GM12891 (cell line): Measurements from ENCODE around the gene BLTP1. TPM values are rescaled to one million over a fixed set of nuclear protein-coding genes. Genes with fewer than 3 reads are reported as not detected.
"Not testable (repeated sequence)": the region's sequence is repeated elsewhere in the genome, so short reads cannot be mapped to it uniquely, and the experiment has no call there.

ENCODE experiments used
- DNase-seq: peaks from one replicate; pipeline ENCODE4 v3.0.0; 2011; ENCODE audit warnings: low spot score; ENCODE audit not compliant: insufficient read length
- FAIRE-seq: peaks from 2 replicates; lab custom pipeline; 2011; peaks lifted over from hg19 to GRCh38; lab: Jason Lieb, UNC
- PAX5 ChIP-seq: IDR thresholded peaks from 2 replicates; pipeline ENCODE4 v1.6.1; 2011; ENCODE audit warnings: low read length, moderate library complexity, mild to moderate bottlenecking; ENCODE audit not compliant: insufficient read depth, severe bottlenecking
- POLR2A ChIP-seq: IDR thresholded peaks from 2 replicates; pipeline ENCODE4 v1.6.1; 2011; ENCODE audit warnings: low read depth, low read length, control low read depth
- POLR2AphosphoS5 ChIP-seq: IDR thresholded peaks from 2 replicates; pipeline ENCODE4 v1.6.1; 2011; ENCODE audit warnings: low read depth, low read length, control low read depth
- POU2F2 ChIP-seq: IDR thresholded peaks from 2 replicates; pipeline ENCODE4 v1.6.1; 2011; ENCODE audit warnings: low read depth, mild to moderate bottlenecking, control low read depth, low read length, moderate library complexity
- SPI1 ChIP-seq: IDR thresholded peaks from 2 replicates; pipeline ENCODE4 v1.6.1; 2011; ENCODE audit warnings: low read depth, low read length, control low read depth
- TAF1 ChIP-seq: IDR thresholded peaks from 2 replicates; pipeline ENCODE4 v1.6.1; 2011; ENCODE audit warnings: low read depth, low read length, control low read depth
- polyA plus RNA-seq: library from polyadenylated mRNA; unstranded; fragments of >200 nt; gene quantifications from one replicate; pipeline ENCODE4 v1.2.1, GENCODE V29; 2012; ENCODE audit warnings: low read depth, missing spikeins, inconsistent platforms; ENCODE audit not compliant: missing spikeins

BLTP1 gene, protein sequence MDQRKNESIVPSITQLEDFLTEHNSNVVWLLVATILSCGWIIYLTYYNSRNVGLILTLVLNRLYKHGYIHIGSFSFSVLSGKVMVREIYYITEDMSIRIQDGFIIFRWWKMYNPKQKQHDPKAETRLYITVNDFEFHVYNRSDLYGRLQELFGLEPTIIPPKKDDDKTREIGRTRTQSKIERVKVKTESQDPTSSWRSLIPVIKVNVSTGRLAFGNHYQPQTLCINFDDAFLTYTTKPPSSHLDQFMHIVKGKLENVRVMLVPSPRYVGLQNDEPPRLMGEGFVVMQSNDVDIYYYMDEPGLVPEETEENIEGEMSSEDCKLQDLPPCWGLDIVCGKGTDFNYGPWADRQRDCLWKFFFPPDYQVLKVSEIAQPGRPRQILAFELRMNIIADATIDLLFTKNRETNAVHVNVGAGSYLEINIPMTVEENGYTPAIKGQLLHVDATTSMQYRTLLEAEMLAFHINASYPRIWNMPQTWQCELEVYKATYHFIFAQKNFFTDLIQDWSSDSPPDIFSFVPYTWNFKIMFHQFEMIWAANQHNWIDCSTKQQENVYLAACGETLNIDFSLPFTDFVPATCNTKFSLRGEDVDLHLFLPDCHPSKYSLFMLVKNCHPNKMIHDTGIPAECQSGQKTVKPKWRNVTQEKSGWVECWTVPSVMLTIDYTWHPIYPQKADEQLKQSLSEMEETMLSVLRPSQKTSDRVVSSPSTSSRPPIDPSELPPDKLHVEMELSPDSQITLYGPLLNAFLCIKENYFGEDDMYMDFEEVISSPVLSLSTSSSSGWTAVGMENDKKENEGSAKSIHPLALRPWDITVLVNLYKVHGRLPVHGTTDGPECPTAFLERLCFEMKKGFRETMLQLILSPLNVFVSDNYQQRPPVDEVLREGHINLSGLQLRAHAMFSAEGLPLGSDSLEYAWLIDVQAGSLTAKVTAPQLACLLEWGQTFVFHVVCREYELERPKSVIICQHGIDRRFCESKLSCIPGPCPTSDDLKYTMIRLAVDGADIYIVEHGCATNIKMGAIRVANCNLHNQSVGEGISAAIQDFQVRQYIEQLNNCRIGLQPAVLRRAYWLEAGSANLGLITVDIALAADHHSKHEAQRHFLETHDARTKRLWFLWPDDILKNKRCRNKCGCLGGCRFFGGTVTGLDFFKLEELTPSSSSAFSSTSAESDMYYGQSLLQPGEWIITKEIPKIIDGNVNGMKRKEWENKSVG (N-terminal part only)
- 7.9 TPM for polyA plus RNA-seq

DNA sequence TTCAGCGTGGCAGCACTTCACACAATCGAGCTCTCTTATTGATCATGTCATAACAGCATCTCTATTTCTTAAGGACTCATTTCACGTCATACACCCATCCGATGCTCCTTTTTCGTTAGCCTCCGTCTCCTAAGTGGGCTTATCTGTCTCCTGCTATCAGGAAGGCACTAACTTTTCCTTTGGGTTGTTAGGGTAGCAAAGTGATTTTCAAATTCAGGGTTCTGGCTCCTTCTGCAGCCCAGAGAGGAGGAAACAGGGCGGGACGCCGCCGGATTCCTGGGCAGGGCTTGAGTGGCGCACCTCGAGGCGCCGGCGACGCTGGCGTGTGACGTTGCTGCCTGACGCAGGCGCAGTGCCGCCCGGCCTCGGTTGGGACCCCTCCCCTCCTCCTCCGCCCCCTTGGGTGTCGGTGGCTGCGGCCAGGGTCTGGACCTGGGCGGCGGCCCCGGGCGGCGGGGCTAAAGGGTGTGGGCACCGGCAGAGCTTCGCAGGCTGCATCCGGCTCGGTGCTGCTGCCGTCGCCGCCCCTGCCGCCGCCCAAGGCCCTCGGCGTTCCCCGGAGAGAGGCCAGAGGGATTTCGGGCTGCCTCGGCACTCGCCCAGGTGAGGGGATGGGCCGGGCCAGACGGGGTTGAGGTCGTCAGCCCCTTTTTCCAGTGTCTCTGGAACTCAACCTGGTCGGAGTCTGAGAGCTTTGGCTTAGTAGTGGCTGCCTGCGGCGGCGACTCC is at the start of gene BLTP1:
TSS of gene BLTP1 (plus strand) at position 350 of the 729 bp plus-strand sequence. CDS start 18,317 bp downstream, outside the sequence.
- TF ChIP-seq POLR2AphosphoS5 (peak; percentile 78; the same call in 1 of the 2 replicates), PAX5 (no peak), POLR2A (peak; percentile 65)
- peak; percentile 87 for DNase-seq
- FAIRE-seq = peak; percentile 99

DNA sequence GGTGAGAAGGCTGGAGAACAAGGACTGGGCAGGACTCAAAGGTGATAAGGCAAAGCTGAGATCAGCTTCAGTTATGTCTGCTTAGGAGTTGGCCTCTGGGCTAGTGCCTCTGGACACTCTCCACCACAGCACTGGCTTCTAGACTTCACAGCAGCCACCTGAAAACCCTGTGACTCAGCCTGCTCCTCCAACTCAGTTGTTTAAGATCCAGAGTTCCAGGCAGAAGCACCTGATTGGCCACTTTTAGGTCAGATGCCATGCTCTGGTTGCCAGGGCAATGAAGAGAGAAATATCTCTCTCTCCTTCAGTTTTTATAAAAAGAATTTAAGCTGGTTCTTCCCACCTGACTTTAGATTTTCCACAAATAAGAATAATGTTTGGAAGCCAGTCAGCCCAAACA is 47.9 kb upstream of the BLTP1 start:
- FAIRE-seq (no peak), DNase-seq (no peak)
- TF ChIP-seq PAX5 = no peak
- no peak for TF ChIP-seq POLR2AphosphoS5
- no peak for TF ChIP-seq POLR2A

DNA sequence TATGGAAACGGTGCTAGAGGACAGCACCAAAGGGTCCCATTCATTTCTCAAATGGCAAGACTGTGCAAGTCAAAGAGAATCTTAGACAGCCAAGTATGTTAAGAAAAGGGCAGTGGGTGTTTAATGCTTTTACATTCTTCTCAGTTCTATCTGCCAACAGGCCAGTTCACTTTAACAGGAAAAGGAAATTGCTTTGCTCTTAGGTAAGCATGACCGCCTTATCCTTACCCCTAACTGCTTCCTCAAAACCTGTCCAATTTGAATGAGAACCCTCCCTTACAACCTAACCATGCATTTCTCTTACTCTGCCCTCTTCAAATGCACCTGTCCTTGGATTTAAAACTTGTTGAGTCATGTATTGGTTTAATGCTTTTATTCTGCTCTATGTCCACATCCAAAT is 44.5 kb upstream of the BLTP1 start:
- DNase-seq = no peak
- FAIRE-seq = no peak
- TF ChIP-seq PAX5 = no peak
- no peak for TF ChIP-seq POLR2AphosphoS5
- TF ChIP-seq POLR2A = no peak
- no peak for TF ChIP-seq SPI1
- no peak for TF ChIP-seq TAF1
- TF ChIP-seq POU2F2 = no peak

DNA sequence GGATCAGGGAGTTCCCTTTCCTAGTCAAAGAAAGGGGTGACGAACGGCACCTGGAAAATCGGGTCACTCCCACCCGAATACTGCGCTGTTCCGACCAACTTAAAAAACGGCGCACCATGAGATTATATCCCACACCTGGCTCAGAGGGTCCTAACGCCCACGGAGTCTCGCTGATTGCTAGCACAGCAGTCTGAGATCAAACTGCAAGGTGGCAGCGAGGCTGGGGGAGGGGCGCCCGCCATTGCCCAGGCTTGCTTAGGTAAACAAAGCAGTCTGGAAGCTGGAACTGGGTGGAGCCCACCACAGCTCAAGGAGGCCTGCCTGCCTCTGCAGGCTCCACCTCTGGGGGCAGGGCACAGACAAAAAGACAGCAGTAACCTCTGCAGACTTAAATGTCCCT is 41.8 kb upstream of the BLTP1 start:
- not testable (repeated sequence) for DNase-seq, FAIRE-seq

DNA sequence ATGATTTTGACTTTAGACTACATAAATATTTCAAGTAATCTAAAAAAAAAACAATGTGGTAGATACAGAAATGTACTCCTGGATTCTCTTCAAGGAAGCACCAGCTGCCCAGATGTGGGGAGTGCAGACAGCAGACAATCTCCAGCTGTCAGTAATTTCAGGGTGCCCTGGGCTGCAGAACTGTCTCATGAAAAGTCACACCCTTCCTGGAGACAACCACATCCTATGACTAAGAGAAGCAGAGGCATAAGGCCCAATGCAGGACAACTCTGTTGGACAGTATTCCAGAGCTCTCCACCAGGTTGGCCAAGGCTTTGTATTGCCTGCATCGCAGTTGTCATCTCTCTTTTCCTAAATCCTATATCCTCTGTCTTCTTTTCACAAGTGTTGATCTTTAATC is 34.4 kb upstream of the BLTP1 start:
- FAIRE-seq (no peak), DNase-seq (no peak)
- TF ChIP-seq PAX5 = no peak

DNA sequence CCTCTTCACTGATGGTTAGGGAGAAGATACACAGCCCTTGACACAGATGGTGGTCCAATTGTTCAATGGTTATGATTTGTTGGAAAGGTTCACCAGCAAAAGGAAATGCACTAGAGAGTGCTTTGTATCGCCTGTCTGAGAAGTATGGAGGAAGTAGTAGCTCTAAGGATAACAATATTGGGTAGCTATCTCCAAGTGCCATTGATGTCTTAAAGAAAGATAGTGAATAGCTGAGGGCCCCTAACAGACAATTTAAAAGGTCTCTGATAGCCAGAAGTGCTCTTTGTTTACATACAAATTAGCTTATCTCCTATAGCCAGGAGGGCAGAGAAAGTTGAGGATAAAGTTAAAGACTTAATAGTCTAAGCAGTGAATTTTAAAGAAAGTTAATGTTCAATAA is 33.9 kb upstream of the BLTP1 start:
- TF ChIP-seq PAX5 (no peak), SPI1 (no peak)
- DNase-seq (no peak), FAIRE-seq (no peak)

DNA sequence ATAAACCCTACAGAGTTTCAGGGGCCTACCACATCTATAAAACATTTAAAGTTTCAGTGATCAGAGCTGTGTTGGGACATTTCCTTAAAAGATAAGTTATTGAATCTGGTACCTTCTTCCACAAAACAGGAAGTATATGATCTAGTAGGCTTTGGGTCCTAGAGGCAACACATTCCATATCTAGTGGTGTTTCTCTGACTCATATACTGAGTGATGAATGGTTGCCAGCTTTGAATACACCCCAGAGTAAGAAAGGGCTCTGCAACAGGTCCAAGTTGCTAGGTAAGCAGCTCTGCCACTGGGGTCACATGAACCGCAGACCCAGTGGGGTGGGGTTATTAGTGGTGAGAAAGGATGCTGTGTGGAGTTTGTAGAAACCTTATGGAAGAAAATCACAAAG is 32.4 kb upstream of the BLTP1 start:
- no peak for TF ChIP-seq PAX5
- TF ChIP-seq POU2F2 = no peak
- no peak for TF ChIP-seq POLR2AphosphoS5
- no peak for TF ChIP-seq TAF1
- no peak for TF ChIP-seq POLR2A
- no peak for TF ChIP-seq SPI1
- DNase-seq (no peak), FAIRE-seq (no peak)

DNA sequence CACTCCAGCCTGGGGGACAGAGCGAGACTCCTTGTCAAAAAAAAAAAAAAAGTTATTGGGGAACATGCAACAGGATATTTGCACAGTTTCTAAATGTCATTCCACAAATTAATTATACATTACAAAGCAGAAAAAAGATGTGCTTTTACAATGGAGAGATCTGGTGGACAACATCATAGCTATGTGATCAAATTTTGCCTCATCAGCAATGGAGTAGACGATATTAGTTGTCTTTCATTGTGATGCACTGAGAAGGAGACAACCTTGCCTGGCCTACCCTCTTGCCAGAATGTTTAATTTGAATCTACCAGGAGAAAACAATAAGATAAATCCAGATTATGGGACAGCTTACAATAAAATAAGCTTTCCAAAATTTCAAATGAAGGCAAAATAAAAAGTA is 30.5 kb upstream of the BLTP1 start:
- no peak for DNase-seq
- FAIRE-seq = no peak
- TF ChIP-seq POLR2AphosphoS5 (no peak), SPI1 (no peak), PAX5 (no peak), TAF1 (no peak), POLR2A (no peak), POU2F2 (no peak)

DNA sequence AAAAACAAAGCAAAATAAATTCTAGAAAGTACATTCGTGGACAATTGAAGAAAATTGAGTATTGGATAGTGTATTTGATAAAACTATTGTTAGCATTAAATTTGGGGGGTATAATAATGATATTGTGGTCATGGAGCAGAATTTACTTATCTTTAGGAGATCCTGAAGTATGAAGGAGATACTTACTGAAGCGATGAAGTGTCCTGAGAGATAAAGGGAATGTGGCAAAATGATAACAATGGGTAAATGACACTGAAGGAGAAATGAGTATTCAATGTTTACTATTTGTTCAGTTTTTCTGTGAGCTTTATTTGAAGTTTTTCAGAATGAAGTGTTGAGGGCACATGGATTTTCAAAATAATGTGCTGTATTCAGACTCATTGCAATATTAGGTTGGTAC is 30.0 kb upstream of the BLTP1 start:
- TF ChIP-seq PAX5 (no peak), POLR2A (no peak)
- no peak for DNase-seq
- no peak for FAIRE-seq

DNA sequence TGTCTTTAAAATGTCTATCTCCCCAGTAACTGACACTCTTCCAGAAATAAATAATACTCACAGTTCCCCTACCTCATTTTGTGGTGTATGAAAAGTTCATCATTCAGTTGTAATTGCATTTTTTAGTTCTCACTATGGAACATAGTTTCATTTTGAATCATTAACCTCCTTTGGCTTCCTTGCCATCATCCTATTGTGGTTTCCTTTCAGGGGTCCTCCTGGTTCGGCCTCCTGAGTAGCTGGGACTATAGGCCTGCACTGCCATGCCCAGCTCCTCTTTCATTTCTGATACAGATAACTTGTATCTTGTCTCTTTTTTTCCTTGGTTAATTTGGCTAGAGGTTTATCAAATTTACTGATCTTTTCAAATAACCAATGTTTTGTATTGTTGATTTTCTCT is 23.1 kb upstream of the BLTP1 start:
- TF ChIP-seq SPI1 (no peak), POLR2AphosphoS5 (no peak), POLR2A (no peak), TAF1 (no peak), PAX5 (no peak), POU2F2 (no peak)
- DNase-seq (no peak), FAIRE-seq (no peak)
